ENCODE results near the gene VPS52. TPM values are rescaled to one million over a fixed set of nuclear protein-coding genes. Genes with fewer than 3 reads are reported as not detected.

Gene VPS52, protein sequence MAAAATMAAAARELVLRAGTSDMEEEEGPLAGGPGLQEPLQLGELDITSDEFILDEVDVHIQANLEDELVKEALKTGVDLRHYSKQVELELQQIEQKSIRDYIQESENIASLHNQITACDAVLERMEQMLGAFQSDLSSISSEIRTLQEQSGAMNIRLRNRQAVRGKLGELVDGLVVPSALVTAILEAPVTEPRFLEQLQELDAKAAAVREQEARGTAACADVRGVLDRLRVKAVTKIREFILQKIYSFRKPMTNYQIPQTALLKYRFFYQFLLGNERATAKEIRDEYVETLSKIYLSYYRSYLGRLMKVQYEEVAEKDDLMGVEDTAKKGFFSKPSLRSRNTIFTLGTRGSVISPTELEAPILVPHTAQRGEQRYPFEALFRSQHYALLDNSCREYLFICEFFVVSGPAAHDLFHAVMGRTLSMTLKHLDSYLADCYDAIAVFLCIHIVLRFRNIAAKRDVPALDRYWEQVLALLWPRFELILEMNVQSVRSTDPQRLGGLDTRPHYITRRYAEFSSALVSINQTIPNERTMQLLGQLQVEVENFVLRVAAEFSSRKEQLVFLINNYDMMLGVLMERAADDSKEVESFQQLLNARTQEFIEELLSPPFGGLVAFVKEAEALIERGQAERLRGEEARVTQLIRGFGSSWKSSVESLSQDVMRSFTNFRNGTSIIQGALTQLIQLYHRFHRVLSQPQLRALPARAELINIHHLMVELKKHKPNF
- 32.5 TPM for total RNA-seq
- long read RNA-seq, transcript VPS52-212 (20 exons, 2,960 nt) = major isoform, 16 of 37 reads
- long read RNA-seq, partial matches to known transcripts = 7 of 37 reads
- long read RNA-seq, other reads (novel, unspliced or antisense) = 14 of 37 reads

DNA sequence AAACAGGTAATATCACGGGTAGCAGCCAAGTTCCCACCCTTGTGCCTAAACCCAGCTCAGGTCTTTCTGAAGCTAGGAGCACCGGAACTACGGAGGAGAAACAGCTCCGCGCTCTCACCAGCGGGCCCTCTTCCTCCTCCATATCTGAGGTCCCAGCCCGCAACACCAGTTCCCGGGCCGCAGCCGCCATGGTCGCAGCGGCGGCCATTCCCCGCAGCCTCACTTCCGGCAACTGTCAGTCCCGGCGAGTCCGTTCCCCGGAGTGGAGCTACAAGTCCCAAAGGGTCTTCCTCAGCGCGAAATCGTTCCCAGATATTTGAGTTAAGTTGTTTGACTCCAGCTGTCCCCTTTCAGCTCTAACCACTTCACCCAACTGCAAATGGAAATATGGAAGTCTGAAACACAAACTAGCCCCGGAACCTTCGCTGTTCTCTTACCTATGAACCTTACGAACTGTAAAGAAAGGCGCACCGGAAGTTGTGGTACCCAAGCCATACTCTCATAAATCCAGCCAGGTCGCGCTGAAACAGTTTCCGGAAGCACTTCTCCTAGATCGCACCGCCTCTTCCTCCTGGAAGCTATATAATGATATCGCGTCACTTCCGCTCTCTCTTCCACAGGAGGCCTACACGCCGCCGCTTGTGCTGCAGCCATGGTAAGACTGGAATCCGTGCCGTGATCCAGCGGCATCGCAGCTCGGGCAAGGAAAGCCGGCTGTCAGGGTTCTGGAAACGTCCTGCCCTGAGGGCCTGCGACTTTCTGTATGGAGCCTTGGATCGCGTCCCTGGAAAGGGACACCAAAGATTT, at the start of gene VPS52, which contains the start of gene RPS18:
VPS52 (minus strand) TSS at position 409 of the 807 bp plus-strand sequence; CDS start at position 208, 201 bp downstream.
RPS18 (plus strand) TSS at position 608 of the 807 bp plus-strand sequence; CDS start at position 653, 45 bp downstream.
- intact Hi-C loops (cut with DNase I) = loop anchor here (1.0 kb wide), 1 partner anchor 18 kb away; the partner anchor contains the start of genes PFDN6 and WDR46
- peak; percentile 96 for DNase-seq (ENCODE audit: low spot score)

GRCh38 chr6:33321227-33321626, 49.6 kb upstream of the VPS52 start:
- intact Hi-C loops (cut with DNase I) = no loop called here
- no peak for DNase-seq (ENCODE audit: low spot score)

GRCh38 chr6:33320315-33321181, 48.9 kb upstream of the VPS52 start:
- DNase-seq (ENCODE audit: low spot score) = no peak
- intact Hi-C loops (cut with DNase I) = no loop called here

- intact Hi-C loops (cut with DNase I) = no loop called here
Measured at GRCh38 chr6:33319939-33320314, 48.3 kb upstream of the VPS52 start.

GRCh38 chr6:33318426-33319073, 46.9 kb upstream of the VPS52 start:
- intact Hi-C loops (cut with DNase I) = no loop called here
- no peak for DNase-seq (ENCODE audit: low spot score)

More at GRCh38 chr6:33319939-33320314, 48.3 kb upstream of the VPS52 start:
- no peak for DNase-seq (ENCODE audit: low spot score)

DNA sequence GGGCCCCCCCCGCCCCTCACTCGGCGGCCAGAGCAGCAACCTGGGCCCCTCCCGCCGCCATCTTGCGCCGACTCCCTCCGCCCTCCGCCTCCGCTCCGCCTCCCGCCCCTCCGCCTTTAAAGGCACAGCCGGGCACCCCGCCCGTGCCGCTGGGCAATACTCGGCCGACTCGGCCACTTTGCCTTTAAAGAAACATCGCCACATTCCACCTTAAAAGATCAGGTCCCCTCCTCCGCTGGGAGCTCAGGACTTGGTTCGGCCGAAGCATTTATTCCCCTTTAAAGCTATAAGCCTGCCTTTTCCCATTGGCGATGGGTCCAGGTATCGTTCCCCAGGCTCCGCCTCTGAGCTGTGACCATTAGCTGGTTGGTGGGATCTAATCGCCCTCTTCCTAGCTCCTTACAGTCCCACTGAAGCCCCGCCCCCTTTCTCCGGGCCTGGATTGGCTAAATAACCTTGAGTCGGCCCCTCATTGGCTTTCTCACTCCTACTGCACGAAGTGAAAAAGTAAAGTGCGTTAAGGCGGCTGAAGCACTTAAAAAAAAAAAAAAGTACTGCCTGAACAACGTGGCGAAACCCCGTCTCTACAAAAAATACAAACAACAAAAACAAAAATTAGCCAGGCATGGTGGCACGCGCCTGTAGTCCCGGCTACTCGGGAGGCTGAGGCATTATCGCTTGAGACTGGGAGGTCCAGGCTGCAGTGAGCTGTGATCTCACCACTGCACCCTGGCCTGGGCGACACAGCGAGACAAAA, 46.2 kb upstream of the VPS52 start, which contains the start of gene ZBTB22:
ZBTB22 (minus strand) TSS at position 76 of the 757 bp plus-strand sequence. CDS start 828 bp downstream, outside the sequence.
- intact Hi-C loops (cut with DNase I) = no loop called here
- DNase-seq (ENCODE audit: low spot score) = peak; percentile 97

- intact Hi-C loops (cut with DNase I) = no loop called here
Measured at GRCh38 chr6:33317419-33317668, 45.7 kb upstream of the VPS52 start.

DNA sequence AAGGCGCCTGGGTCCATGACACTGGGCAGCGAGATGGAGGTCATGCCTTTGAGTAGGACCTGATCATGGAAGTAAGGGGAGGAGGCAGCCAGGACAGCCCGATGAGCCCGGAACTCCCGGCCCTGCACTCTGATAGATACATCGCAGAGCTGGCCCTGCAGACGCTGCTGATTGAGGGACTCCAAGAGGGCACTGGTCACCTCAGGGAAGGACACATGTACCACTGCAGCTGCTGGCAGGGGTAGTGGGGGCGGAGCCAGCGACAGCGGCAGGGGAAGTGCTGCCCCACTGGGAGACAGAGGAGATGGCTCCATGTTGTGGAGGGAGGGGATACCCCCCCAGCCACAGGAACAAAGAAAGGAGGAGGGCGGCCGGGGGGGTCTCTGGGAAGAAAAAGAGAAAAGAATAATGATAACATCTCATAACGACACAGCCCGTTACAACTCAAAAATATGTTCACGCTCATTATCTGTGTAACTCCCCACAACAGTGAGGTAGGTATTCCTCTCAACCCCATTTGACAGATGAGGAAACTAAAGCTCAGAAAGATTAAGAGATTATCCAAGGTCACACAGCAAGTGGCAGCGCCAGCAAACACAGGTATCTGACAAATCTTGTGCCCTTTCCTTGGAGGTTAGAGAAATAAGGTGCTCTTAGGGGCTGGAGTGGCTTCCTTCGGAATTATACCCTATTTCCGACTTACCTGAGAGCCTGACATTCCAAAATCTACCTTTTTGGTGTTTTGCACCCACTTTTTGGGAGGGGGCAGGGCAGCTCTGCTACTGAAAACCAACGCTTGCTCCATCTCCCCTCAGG, 45.1 kb upstream of the VPS52 start:
- intact Hi-C loops (cut with DNase I) = no loop called here
- no peak for DNase-seq (ENCODE audit: low spot score)

More at GRCh38 chr6:33317419-33317668, 45.7 kb upstream of the VPS52 start:
- peak; percentile 86 for DNase-seq (ENCODE audit: low spot score)

- intact Hi-C loops (cut with DNase I) = no loop called here
- no peak for DNase-seq (ENCODE audit: low spot score)
Measured at GRCh38 chr6:33315793-33316602, 44.3 kb upstream of the VPS52 start.

DNA sequence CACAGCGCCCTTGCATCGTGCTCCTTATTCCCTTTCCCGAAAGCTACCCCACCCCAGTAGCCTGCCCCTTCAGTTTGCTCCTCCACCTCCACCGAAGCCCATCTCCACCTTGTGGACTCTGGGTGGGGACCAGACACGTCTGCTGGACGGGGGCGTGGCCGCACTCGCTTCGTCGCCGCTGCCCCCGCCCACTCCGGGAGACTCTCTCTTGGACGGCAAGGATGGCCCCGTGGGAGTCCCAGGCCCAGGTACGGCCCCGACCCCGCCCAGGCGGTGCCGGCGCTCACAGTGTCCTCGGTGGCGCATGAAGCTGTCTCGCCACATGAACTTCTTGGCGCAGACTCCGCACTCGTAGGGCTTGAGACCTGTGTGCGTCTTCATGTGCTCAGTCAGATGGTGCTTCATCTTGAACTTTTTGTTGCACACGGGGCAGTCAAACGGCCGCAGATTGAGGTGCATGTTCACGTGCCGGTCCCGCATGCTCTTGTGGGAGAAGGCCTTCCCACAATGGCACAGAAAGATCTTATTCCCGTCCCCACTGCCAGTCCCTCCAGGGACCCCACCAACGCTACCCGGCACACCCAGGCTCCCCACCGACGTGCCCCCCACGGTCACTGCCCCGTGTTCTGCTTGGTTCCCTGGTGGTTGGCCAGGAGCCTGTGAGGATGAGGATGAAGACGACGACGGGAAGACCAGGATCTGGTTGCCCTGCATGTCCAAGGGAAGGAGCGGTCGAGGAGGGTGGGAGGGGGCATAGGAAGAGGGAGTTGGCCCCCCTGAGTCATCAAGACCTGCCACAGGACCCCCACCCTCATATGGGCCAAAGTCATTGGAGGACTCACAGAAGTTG, 43.5 kb upstream of the VPS52 start:
- peak; percentile 79 for DNase-seq (ENCODE audit: low spot score)

GRCh38 chr6:33314515-33314942, 42.9 kb upstream of the VPS52 start:
- intact Hi-C loops (cut with DNase I) = no loop called here

More for the DNA sequence above, 43.5 kb upstream of the VPS52 start:
- intact Hi-C loops (cut with DNase I) = no loop called here

GRCh38 chr6:33313709-33314514, 42.2 kb upstream of the VPS52 start, which contains the start of gene TAPBP:
TSS of gene TAPBP (minus strand) at chr6:33314078. CDS start at chr6:33314041, 37 bp downstream.
- peak; percentile 80 for DNase-seq (ENCODE audit: low spot score)
- intact Hi-C loops (cut with DNase I) = no loop called here

More at GRCh38 chr6:33314515-33314942, 42.9 kb upstream of the VPS52 start:
- peak; percentile 79 for DNase-seq (ENCODE audit: low spot score)

- peak; percentile 90 for DNase-seq (ENCODE audit: low spot score)
- intact Hi-C loops (cut with DNase I) = no loop called here
Measured at GRCh38 chr6:33313105-33313708, 41.5 kb upstream of the VPS52 start.
